ENCODE measurements around the gene CYSRT1. TPM values are rescaled to one million over a fixed set of nuclear protein-coding genes. Genes with fewer than 3 reads are reported as not detected.

Gene CYSRT1
- total RNA-seq, 1 donor from 2014 or later, result not detected

DNA sequence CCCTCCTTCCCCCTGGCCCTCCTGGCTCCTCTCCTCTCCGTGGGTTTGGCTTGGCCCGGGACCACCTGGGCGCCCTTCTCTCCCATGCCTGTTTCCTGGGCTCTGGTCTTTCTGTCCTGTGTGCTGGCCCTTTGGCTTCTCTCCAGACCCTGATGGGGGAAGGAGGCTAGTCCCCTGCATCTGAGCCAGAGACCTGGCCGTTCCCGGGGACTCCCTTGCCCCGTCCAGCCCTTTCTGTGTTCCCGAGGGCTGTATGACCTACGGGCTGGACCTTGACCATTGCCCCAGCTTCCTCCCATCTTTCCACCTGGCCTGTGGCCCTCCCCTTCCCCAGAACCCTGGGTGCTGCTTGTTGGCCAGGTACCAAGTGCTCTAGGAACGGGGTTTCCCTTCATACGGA is 38.5 kb downstream of the CYSRT1 start:
- no peak for DNase-seq (ENCODE audit: low spot score)
- no peaks in the 10 kb centered on the region for H3K27me3 ChIP-seq
- H3K27ac ChIP-seq, result no peak overlapping the region
- Mint-ChIP-seq H3K27ac (no peak overlapping the region), H3K4me1 (peaks cover 5% of the 10 kb centered on the region), H3K4me3 (no peak overlapping the region), H3K27me3 (ENCODE audit: insufficient read depth, low read depth) (peaks cover 2% of the 10 kb centered on the region), H3K9me3 (peaks cover 3% of the 10 kb centered on the region), H3K36me3 (peaks cover 16% of the 10 kb centered on the region)
- no peaks in the 10 kb centered on the region for H3K4me1 ChIP-seq
- H3K9me3 ChIP-seq (ENCODE audit: low read depth), result no peaks in the 10 kb centered on the region
- H3F3A ChIP-seq (ENCODE audit: low read depth), result peaks cover 16% of the 10 kb centered on the region
- H3K79me2 ChIP-seq (ENCODE audit: low read depth), result no peaks in the 10 kb centered on the region
- H3K36me3 ChIP-seq, result no peaks in the 10 kb centered on the region
- TF ChIP-seq EZH2phosphoT487 (IDR thresholded peaks at IDR 0.05), result no peak
- TF ChIP-seq EZH2 (IDR thresholded peaks at IDR 0.05), result no peak
- no peak for TF ChIP-seq CTCF (IDR thresholded peaks at IDR 0.05)
- H3K4me3 ChIP-seq, result no peak overlapping the region
- no peak overlapping the region for H3K4me2 ChIP-seq
- H4K20me1 ChIP-seq (ENCODE audit: low read depth), result no peaks in the 10 kb centered on the region
- H2AFZ ChIP-seq (replicated peaks), result no peak overlapping the region
- no peak overlapping the region for H3K9ac ChIP-seq

- DNase-seq (ENCODE audit: low spot score), result no peak
- H3K27me3 Mint-ChIP-seq (ENCODE audit: insufficient read depth, low read depth), result peaks cover 2% of the 10 kb centered on the region
- no peaks in the 10 kb centered on the region for H3K27me3 ChIP-seq
- H3K36me3 Mint-ChIP-seq, result peaks cover 12% of the 10 kb centered on the region
- H3K9ac ChIP-seq, result no peak overlapping the region
- H3K4me1 Mint-ChIP-seq, result peaks cover 5% of the 10 kb centered on the region
- no peaks in the 10 kb centered on the region for H3K79me2 ChIP-seq (ENCODE audit: low read depth)
- H3K4me1 ChIP-seq, result no peaks in the 10 kb centered on the region
- H3K4me3 ChIP-seq, result no peak overlapping the region
- H3K4me2 ChIP-seq, result no peak overlapping the region
- H4K20me1 ChIP-seq (ENCODE audit: low read depth), result no peaks in the 10 kb centered on the region
- no peaks in the 10 kb centered on the region for H3K9me3 ChIP-seq (ENCODE audit: low read depth)
- H2AFZ ChIP-seq (replicated peaks), result no peak overlapping the region
- H3K4me3 Mint-ChIP-seq, result no peak overlapping the region
- H3K9me3 Mint-ChIP-seq, result peaks cover 3% of the 10 kb centered on the region
- H3K27ac Mint-ChIP-seq, result no peak overlapping the region
- TF ChIP-seq EZH2phosphoT487 (IDR thresholded peaks at IDR 0.05), result no peak
- no peak for TF ChIP-seq CTCF (IDR thresholded peaks at IDR 0.05)
- TF ChIP-seq EZH2 (IDR thresholded peaks at IDR 0.05), result no peak
- no peak overlapping the region for H3K27ac ChIP-seq
- H3K36me3 ChIP-seq, result no peaks in the 10 kb centered on the region
- H3F3A ChIP-seq (ENCODE audit: low read depth), result peaks cover 16% of the 10 kb centered on the region
Observed at GRCh38 chr9:137264067-137264466, 39.1 kb downstream of the CYSRT1 start.

DNA sequence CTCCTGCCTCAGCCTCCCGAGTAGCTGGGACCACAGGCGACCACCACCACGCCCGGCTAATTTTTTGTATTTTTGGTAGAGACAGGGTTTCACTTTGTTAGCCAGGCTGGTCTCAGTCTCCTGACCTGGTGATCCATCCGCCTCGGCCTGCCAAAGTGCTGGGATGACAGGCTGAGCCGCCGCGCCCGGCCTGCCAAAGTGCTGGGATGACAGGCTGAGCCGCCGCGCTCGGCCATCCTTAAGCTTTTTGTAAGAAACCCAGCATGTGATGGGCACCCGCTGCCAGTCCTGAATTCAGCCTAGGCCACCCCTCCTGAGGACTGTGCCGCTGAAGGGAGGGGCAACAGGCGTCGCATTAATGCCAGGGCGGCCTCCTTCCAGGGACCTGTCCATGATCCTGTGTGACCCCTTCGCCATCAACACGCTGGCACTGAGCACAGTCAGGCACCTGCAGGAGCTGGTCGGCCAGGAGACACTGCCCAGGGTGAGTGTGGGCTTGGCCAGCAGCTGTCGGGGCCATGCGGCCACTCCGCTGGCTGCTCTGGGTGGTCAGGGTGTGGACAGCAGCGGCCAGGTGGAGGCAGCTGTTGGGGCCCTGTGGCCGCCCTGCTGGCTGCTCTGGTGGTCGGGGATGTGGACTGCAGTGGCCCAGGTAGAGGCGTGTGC is 40.7 kb downstream of the CYSRT1 start:
- Mint-ChIP-seq H3K4me3 (no peak overlapping the region), H3K4me1 (peaks cover 5% of the 10 kb centered on the region), H3K27me3 (ENCODE audit: insufficient read depth, low read depth) (no peaks in the 10 kb centered on the region), H3K36me3 (peaks cover 13% of the 10 kb centered on the region), H3K9me3 (peaks cover 3% of the 10 kb centered on the region), H3K27ac (no peak overlapping the region)
- Histone ChIP-seq H3K27me3 (no peaks in the 10 kb centered on the region), H3K9ac (no peak overlapping the region), H3F3A (ENCODE audit: low read depth) (peaks cover 13% of the 10 kb centered on the region), H3K79me2 (ENCODE audit: low read depth) (no peaks in the 10 kb centered on the region), H3K27ac (no peak overlapping the region), H3K4me2 (no peak overlapping the region), H3K4me3 (no peak overlapping the region), H4K20me1 (ENCODE audit: low read depth) (no peaks in the 10 kb centered on the region), H2AFZ (replicated peaks) (no peak overlapping the region), H3K9me3 (ENCODE audit: low read depth) (no peaks in the 10 kb centered on the region), H3K36me3 (no peaks in the 10 kb centered on the region), H3K4me1 (no peaks in the 10 kb centered on the region)
- TF ChIP-seq EZH2 (IDR thresholded peaks at IDR 0.05) (no peak), CTCF (IDR thresholded peaks at IDR 0.05) (no peak), EZH2phosphoT487 (IDR thresholded peaks at IDR 0.05) (no peak)
- DNase-seq (ENCODE audit: low spot score), result no peak

Data from neural progenitor cell (in vitro differentiated cells).